Cardiac muscle cell (in vitro differentiated cells and primary cell): ENCODE measurements around the gene RDX. TPM values are rescaled to one million over a fixed set of nuclear protein-coding genes. Genes with fewer than 3 reads are reported as not detected.

Experiments used
- DNase-seq, 2 donors: peaks; one replicate each; pipeline versions ENCODE4 v3.0.0 to v3.0.0-alpha.2; 2010 to 2017; ENCODE audit warnings: low read depth in 1 of 2, low spot score in 1 of 2
- H3K27ac ChIP-seq: fragments of 200-600 bp; sonication (generic); 2 replicates; pipeline ENCODE4 v1.5.1; 2016
- H3K27me3 ChIP-seq: fragments of 200-600 bp; sonication (generic); 2 replicates; pipeline ENCODE4 v1.6.0; 2016; ENCODE audit warnings: control low read depth
- H3K36me3 ChIP-seq: fragments of 200-600 bp; sonication (generic); 2 replicates; pipeline ENCODE4 v1.5.1; 2016; ENCODE audit warnings: control low read depth
- H3K4me1 ChIP-seq: fragments of 200-600 bp; sonication (generic); 2 replicates; pipeline ENCODE4 v1.8.1; 2017; ENCODE audit warnings: low read depth, mild to moderate bottlenecking, mixed run types
- H3K4me3 ChIP-seq: fragments of 200-600 bp; sonication (generic); 2 replicates; pipeline ENCODE4 v1.5.1; 2016; ENCODE audit warnings: mild to moderate bottlenecking
- H3K9me3 ChIP-seq: fragments of 200-600 bp; sonication (generic); 2 replicates; pipeline ENCODE4 v1.5.1; 2017; ENCODE audit warnings: low read depth, mild to moderate bottlenecking, control low read depth
- polyA plus RNA-seq: library from polyadenylated mRNA; unstranded; fragments of >200 nt; fragmentation: Nextera tagmentation; extraction: Ambion mirVana; gene quantifications from 2 replicates; pipeline ENCODE4 v1.2.1, GENCODE V29; 2016
- total RNA-seq: library from RNA; depleted of rRNA; stranded (reverse); fragments of >200 nt; gene quantifications from 2 replicates; pipeline ENCODE4 v1.2.3, GENCODE V29; 2016
- TF ChIP-seq, protein P1 (sequence below): IDR thresholded peaks from 2 replicates; pipeline ENCODE4 v1.5.1; 2012; ENCODE audit warnings: low read depth, mild to moderate bottlenecking, low read length

RDX gene
- total RNA-seq: 96.3 and 153 TPM in 2 replicates
- 180 and 204 TPM in 2 replicates for polyA plus RNA-seq

DNA sequence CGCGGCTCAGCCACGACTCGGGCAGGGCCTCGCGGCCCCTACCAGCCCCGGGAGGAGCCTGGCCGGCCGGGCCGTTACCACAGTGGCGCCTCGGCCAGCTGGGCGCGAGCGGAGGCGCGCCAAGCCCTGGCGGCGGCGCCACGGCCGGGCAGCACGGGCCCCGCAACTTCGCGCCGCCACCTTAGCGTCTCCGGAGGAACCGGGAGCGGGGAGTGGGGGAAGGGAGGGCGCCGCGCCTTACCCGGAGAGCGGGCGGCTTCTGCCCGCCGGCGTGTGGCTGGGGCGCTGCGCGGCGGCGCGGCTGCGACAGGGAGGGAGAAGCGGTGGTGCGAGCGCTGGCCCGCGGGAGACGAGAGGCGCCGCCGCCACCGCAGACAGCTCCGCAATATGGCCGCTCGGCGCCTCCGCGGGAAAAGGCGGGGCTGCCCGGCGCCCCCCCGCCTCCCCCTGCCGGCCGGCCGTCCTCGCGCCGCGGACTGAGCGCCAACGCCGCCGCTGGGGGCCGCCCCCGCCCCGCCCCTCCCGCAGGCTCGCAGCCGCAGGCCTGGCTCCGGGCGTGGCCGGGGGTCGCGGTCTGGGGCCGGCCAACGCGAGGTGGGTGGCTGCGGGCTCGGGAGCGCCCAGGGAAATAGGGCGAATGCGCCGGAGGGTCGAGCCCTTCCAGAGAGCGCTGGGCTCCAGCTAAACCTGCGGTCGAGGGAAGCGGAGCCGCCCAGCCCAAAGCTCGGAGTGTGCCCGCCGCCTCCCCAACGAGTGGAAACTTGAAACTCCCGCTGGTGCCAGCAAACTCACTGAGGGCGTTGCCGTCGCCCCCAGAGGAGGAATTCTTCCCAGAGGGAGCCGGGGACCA lies at the start of gene RDX:
Gene RDX, minus strand, starts transcription at position 389 of the 850 bp plus-strand sequence. CDS start 16,922 bp downstream, outside the sequence.
- DNase-seq: peak; percentile 82 to 92
- H3K27me3 ChIP-seq: no peaks in the 10 kb centered on the region
- H3K4me3 ChIP-seq: peak within 1 kb of the TSS; percentile 99
- H3K27ac ChIP-seq: peak within 1 kb of the TSS; percentile 99
- H3K4me1 ChIP-seq: peaks cover 33% of the 10 kb centered on the region
- no peaks in the 10 kb centered on the region for H3K9me3 ChIP-seq
- TF ChIP-seq, protein P1, sequence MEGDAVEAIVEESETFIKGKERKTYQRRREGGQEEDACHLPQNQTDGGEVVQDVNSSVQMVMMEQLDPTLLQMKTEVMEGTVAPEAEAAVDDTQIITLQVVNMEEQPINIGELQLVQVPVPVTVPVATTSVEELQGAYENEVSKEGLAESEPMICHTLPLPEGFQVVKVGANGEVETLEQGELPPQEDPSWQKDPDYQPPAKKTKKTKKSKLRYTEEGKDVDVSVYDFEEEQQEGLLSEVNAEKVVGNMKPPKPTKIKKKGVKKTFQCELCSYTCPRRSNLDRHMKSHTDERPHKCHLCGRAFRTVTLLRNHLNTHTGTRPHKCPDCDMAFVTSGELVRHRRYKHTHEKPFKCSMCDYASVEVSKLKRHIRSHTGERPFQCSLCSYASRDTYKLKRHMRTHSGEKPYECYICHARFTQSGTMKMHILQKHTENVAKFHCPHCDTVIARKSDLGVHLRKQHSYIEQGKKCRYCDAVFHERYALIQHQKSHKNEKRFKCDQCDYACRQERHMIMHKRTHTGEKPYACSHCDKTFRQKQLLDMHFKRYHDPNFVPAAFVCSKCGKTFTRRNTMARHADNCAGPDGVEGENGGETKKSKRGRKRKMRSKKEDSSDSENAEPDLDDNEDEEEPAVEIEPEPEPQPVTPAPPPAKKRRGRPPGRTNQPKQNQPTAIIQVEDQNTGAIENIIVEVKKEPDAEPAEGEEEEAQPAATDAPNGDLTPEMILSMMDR: no peak
- no peaks in the 10 kb centered on the region for H3K36me3 ChIP-seq

DNA sequence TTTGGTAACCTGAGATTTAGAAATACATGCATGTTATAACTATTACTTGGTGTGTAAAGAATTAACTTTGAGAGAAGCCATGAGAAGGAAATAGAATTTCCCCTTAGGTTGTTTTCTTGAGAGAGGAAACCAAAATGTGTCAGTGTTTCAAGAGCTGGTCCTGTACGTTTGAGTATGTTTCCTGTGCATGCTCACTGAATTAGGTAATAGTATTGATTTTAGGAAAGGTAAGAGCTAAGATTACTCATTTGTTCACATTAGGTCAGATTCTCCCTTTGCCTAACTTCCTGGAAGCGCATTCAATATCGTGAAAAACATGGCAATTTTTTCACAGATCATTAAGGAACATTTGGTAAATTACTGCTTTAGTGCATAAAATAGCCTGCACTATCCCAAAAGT lies 49.3 kb upstream of the RDX start:
- no peaks in the 10 kb centered on the region for H3K27me3 ChIP-seq
- DNase-seq: no peak
- H3K4me1 ChIP-seq: no peaks in the 10 kb centered on the region
- no peaks in the 10 kb centered on the region for H3K36me3 ChIP-seq
- no peak overlapping the region for H3K27ac ChIP-seq
- H3K9me3 ChIP-seq: no peaks in the 10 kb centered on the region
- H3K4me3 ChIP-seq: no peak overlapping the region
- TF ChIP-seq, protein P1: no peak

DNA sequence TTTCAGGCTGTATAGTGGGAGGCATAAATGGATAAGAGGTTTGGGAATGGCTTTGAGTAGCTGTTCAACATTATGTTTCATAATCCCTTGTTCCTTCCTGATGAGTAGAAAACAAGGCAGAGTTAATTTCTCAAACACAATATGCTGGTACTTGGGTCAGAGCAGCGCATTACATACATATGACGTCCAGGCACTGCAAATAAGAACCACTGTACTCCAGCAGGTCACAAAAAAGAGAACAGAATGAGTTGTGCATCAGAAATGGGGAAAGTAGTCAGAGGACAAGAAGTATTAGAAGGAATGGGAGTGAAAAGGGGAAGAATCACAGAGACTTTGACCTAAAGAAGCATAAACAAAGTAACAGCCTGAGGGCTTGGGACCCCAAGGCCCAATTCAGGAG lies 44.0 kb upstream of the RDX start:
- Histone ChIP-seq H3K36me3 (no peaks in the 10 kb centered on the region), H3K4me3 (no peak overlapping the region), H3K27me3 (no peaks in the 10 kb centered on the region), H3K27ac (peak overlapping the region; percentile 68), H3K9me3 (no peaks in the 10 kb centered on the region), H3K4me1 (peaks cover 21% of the 10 kb centered on the region)
- TF ChIP-seq, protein P1: no peak
- no peak for DNase-seq

DNA sequence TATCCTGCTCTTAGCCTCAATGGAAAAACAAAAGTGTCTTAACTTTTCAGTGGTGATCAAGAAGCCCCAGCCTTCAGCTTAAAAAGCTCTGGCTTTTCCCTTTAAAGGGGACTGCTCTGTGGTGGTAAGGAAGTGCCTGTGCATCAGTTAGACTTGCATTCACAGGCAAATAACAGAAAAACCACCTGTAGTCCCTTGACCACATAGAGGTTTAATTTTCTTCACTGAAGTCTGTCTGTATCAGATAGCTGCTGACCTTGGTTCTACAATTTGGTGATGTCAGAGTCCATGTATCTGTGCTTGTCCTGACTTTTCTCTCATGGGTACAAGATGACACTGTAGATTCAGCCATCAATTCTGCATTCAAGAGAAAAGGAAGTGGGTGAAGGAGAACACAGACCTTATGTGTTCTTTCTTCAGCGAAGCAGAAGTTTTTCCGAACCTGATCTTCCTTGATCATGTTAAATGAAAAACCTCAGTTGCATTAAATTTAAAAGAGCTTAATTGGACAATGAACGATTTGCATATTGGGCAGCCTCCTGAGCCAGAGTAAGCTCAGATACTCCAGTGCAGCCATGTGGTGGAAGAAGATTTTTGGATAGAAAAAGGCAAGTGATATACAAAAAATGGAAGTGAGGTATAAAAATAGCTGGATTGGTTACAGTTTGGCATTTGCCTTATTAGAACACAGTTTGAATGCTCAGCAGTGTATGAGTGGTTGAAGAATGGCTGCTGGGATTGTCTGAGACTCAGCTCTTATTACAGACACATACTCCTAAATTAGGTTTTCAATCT lies 43.2 kb upstream of the RDX start:
- H3K27ac ChIP-seq: peak overlapping the region; percentile 68
- H3K4me3 ChIP-seq: no peak overlapping the region
- H3K4me1 ChIP-seq: peaks cover 21% of the 10 kb centered on the region
- H3K9me3 ChIP-seq: no peaks in the 10 kb centered on the region
- no peaks in the 10 kb centered on the region for H3K36me3 ChIP-seq
- no peak for DNase-seq
- TF ChIP-seq, protein P1: no peak
- H3K27me3 ChIP-seq: no peaks in the 10 kb centered on the region

DNA sequence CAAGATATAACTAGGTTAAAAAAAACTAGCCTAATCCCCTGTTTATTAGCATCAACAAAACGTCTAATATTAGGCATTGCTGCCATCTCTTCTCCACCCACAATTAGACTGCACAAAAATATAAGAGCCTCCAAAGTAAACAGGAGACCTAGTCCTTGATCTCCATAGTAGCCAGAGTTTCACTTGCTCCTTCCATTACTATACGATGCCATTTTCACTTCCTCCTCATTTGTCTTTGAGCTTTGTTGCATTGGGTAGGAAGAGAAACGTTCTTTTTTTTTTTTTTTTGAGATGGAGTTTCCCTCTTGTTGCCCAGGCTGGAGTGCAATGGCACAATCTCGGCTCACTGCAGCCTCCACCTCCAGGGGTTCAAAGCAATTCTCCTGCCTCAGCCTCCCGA lies 42.3 kb upstream of the RDX start:
- peaks cover 21% of the 10 kb centered on the region for H3K4me1 ChIP-seq
- TF ChIP-seq, protein P1: no peak
- no peaks in the 10 kb centered on the region for H3K27me3 ChIP-seq
- no peaks in the 10 kb centered on the region for H3K36me3 ChIP-seq
- no peak overlapping the region for H3K27ac ChIP-seq
- no peaks in the 10 kb centered on the region for H3K9me3 ChIP-seq
- H3K4me3 ChIP-seq: no peak overlapping the region
- no peak for DNase-seq
